Hepatocyte (in vitro differentiated cells): ENCODE results near the gene NKD1. TPM values are rescaled to one million over a fixed set of nuclear protein-coding genes. Genes with fewer than 3 reads are reported as not detected.

Experiments used
- DNase-seq: peaks from one replicate; pipeline ENCODE4 v3.0.0-alpha.2; 2016; ENCODE audit warnings: low spot score
- H2AFZ ChIP-seq: fragments of 200-600 bp; sonication (generic); 2 replicates; pipeline ENCODE4 v1.6.0; 2016; ENCODE audit warnings: antibody characterized with exemption, mild to moderate bottlenecking
- H3K27ac ChIP-seq: fragments of 200-600 bp; sonication (generic); 2 replicates; pipeline ENCODE4 v1.5.1; 2016; ENCODE audit warnings: mild to moderate bottlenecking
- H3K27me3 ChIP-seq: fragments of 200-600 bp; sonication (generic); 2 replicates; pipeline ENCODE4 v1.6.1; 2016
- H3K36me3 ChIP-seq: fragments of 200-600 bp; sonication (generic); replicated peaks from 2 replicates; pipeline ENCODE4 v1.5.1; 2016; ENCODE audit warnings: low read depth; ENCODE audit not compliant: insufficient read depth
- H3K4me1 ChIP-seq: fragments of 200-600 bp; sonication (generic); 2 replicates; pipeline ENCODE4 v1.5.1; 2016; ENCODE audit warnings: mild to moderate bottlenecking, moderate library complexity; ENCODE audit not compliant: insufficient read depth
- H3K4me2 ChIP-seq: fragments of 200-600 bp; sonication (generic); 2 replicates; pipeline ENCODE4 v1.6.0; 2016
- H3K4me3 ChIP-seq: fragments of 200-600 bp; sonication (generic); 2 replicates; pipeline ENCODE4 v1.5.1; 2016; ENCODE audit warnings: mild to moderate bottlenecking
- H3K79me2 ChIP-seq: fragments of 200-600 bp; sonication (generic); 2 replicates; pipeline ENCODE4 v1.6.0; 2017; ENCODE audit warnings: mild to moderate bottlenecking
- H3K9me2 ChIP-seq: fragments of 200-600 bp; sonication (generic); replicated peaks from 2 replicates; pipeline ENCODE4 v1.6.0; 2017; ENCODE audit warnings: mild to moderate bottlenecking; ENCODE audit not compliant: insufficient read depth
- H3K9me3 ChIP-seq: fragments of 200-600 bp; sonication (generic); 2 replicates; pipeline ENCODE4 v1.5.1; 2016; ENCODE audit warnings: low read depth, mild to moderate bottlenecking
- H4K20me1 ChIP-seq: fragments of 200-600 bp; sonication (generic); 2 replicates; pipeline ENCODE4 v1.6.0; 2016; ENCODE audit warnings: mild to moderate bottlenecking; ENCODE audit not compliant: insufficient read depth, poor library complexity, severe bottlenecking
- CTCF ChIP-seq: fragments of 200-600 bp; sonication (generic); IDR thresholded peaks from 2 replicates; pipeline ENCODE4 v1.5.1; 2016; ENCODE audit warnings: antibody characterized with exemption, mild to moderate bottlenecking; ENCODE audit not compliant: poor library complexity
- EZH2 ChIP-seq: fragments of 200-600 bp; sonication (generic); IDR thresholded peaks from 2 replicates; pipeline ENCODE4 v1.6.1; 2016; ENCODE audit warnings: antibody characterized with exemption, mild to moderate bottlenecking, borderline replicate concordance
- EZH2phosphoT487 ChIP-seq: fragments of 200-600 bp; sonication (generic); IDR thresholded peaks from one replicate; pipeline ENCODE4 v1.6.1; 2018; ENCODE audit warnings: antibody characterized with exemption, mild to moderate bottlenecking, low read depth, moderate library complexity; ENCODE audit not compliant: unreplicated experiment, severe bottlenecking
- WGBS: methylation state at CpG from one replicate; pipeline ENCODE4 v1.1.6; 2016; ENCODE audit warnings: low lambda C conversion rate; ENCODE audit errors: missing lambda C conversion rate; 5-methylcytosine and 5-hydroxymethylcytosine counted together
- polyA plus RNA-seq: library from polyadenylated mRNA; unstranded; fragments of >200 nt; fragmentation: Nextera tagmentation; extraction: Ambion mirVana; gene quantifications from 2 replicates; pipeline ENCODE4 v1.2.1, GENCODE V29; 2016
- total RNA-seq: library from RNA; depleted of rRNA; stranded (reverse); fragments of >200 nt; gene quantifications from 2 replicates; pipeline ENCODE4 v1.2.3, GENCODE V29; 2014

The NKD1 gene
- total and polyA plus RNA-seq, 2 experiments from 2014 or later: 5.9 to 26.3 TPM

- Histone ChIP-seq H3K27ac (no peak overlapping the region), H4K20me1 (no peaks in the 10 kb centered on the region), H3K36me3 (no peaks in the 10 kb centered on the region), H3K9me2 (no peaks in the 10 kb centered on the region), H3K27me3 (no peaks in the 10 kb centered on the region), H3K79me2 (no peaks in the 10 kb centered on the region), H3K9me3 (no peaks in the 10 kb centered on the region), H3K4me3 (no peak overlapping the region), H3K4me2 (no peak overlapping the region), H2AFZ (no peak overlapping the region), H3K4me1 (no peaks in the 10 kb centered on the region)
- 89% methylated on average over 11 of the region's 11 CpGs for WGBS
- TF ChIP-seq CTCF (no peak), EZH2phosphoT487 (no peak), EZH2 (no peak)
- no peak for DNase-seq
Observed at GRCh38 chr16:50538411-50539052, 9.7 kb upstream of the NKD1 start.

- no peak overlapping the region for H3K4me3 ChIP-seq
- H2AFZ ChIP-seq: no peak overlapping the region
- H3K9me2 ChIP-seq: no peaks in the 10 kb centered on the region
- no peaks in the 10 kb centered on the region for H3K36me3 ChIP-seq
- 80% methylated on average over 16 of the region's 17 CpGs for WGBS
- no peaks in the 10 kb centered on the region for H3K79me2 ChIP-seq
- H3K27ac ChIP-seq: no peak overlapping the region
- DNase-seq: no peak
- no peaks in the 10 kb centered on the region for H3K9me3 ChIP-seq
- no peaks in the 10 kb centered on the region for H3K4me1 ChIP-seq
- H4K20me1 ChIP-seq: no peaks in the 10 kb centered on the region
- TF ChIP-seq EZH2phosphoT487 (no peak), CTCF (no peak), EZH2 (no peak)
- H3K27me3 ChIP-seq: no peaks in the 10 kb centered on the region
- H3K4me2 ChIP-seq: no peak overlapping the region
Observed at GRCh38 chr16:50539053-50539695, 9.0 kb upstream of the NKD1 start.

GRCh38 chr16:50539822-50540710, 8.1 kb upstream of the NKD1 start:
- no peaks in the 10 kb centered on the region for H3K9me2 ChIP-seq
- H3K4me2 ChIP-seq: no peak overlapping the region
- 87% methylated on average over 23 of the region's 23 CpGs for WGBS

More at GRCh38 chr16:50539822-50540710, 8.1 kb upstream of the NKD1 start:
- H4K20me1 ChIP-seq: no peaks in the 10 kb centered on the region
- H3K36me3 ChIP-seq: no peaks in the 10 kb centered on the region
- no peak overlapping the region for H3K27ac ChIP-seq
- H3K9me3 ChIP-seq: no peaks in the 10 kb centered on the region
- H3K79me2 ChIP-seq: no peaks in the 10 kb centered on the region
- no peaks in the 10 kb centered on the region for H3K27me3 ChIP-seq
- no peak overlapping the region for H3K4me3 ChIP-seq
- TF ChIP-seq CTCF (no peak), EZH2 (no peak), EZH2phosphoT487 (no peak)
- H3K4me1 ChIP-seq: no peaks in the 10 kb centered on the region
- no peak overlapping the region for H2AFZ ChIP-seq
- no peak for DNase-seq
